GM12872 (cell line): Measurements from ENCODE around the gene USF3.

ENCODE experiments used
- TF ChIP-seq, protein P1 (sequence below): IDR thresholded peaks from 3 replicates; pipeline ENCODE4 v1.5.1; 2011; ENCODE audit warnings: low read depth, mild to moderate bottlenecking, low read length, moderate library complexity; ENCODE audit not compliant: insufficient read depth

Gene USF3

DNA sequence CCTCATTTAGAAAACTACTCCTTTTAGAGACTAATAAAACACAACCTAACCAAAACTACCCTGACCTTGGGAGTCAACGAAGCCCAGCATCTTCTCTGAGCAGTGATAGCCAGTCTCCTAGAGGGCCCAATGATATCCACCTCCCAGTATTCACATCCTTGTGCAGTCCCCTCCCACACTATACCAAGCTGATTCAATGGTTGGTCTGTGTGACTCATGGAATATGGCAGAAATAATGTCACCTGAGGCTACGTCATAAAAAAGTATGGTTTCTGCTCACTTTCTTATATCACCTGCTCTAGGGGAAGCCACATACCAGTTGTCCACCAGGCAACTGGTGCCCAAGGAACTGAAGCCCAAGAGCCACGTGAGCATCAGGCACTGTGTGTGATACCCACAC, 21.4 kb upstream of the USF3 start:
- TF ChIP-seq, protein P1, sequence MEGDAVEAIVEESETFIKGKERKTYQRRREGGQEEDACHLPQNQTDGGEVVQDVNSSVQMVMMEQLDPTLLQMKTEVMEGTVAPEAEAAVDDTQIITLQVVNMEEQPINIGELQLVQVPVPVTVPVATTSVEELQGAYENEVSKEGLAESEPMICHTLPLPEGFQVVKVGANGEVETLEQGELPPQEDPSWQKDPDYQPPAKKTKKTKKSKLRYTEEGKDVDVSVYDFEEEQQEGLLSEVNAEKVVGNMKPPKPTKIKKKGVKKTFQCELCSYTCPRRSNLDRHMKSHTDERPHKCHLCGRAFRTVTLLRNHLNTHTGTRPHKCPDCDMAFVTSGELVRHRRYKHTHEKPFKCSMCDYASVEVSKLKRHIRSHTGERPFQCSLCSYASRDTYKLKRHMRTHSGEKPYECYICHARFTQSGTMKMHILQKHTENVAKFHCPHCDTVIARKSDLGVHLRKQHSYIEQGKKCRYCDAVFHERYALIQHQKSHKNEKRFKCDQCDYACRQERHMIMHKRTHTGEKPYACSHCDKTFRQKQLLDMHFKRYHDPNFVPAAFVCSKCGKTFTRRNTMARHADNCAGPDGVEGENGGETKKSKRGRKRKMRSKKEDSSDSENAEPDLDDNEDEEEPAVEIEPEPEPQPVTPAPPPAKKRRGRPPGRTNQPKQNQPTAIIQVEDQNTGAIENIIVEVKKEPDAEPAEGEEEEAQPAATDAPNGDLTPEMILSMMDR = no peak

DNA sequence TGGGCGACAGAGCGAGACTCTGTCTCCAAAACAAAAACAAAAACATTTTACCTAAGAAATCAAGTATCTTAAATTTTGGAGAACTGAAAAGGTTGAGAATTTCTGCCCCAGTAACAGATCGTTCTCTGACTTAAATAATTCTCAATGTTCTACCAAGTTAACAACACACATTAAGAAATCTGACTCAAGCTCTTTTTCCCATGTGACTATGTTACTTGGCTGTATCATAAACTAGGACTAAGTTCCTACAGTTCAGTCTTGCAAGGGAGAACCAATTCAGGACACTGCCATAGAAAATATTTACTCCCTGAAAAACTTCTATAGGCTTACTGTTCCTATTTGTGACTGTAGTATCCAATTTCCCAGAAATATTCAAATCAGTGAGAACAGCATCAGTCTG, 20.9 kb upstream of the USF3 start:
- TF ChIP-seq, protein P1 = no peak

DNA sequence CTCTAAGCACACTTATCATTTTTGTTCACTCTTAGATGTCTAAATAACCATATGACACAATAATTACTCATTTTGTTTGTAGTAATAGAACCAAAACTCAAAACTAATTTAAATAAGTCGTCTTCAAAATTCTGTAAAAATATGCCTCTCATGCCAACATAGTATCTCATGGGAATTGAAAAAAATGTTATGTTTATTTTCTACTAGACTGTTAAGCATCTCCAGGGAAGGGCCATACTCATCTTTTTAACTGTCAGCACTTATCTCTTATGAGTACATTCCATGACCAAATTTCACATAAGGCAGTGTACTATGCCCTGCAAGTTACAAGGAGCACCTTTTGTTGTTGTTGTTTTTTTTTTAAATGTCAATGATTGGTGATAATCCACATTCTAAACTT, 18.3 kb upstream of the USF3 start:
- TF ChIP-seq, protein P1 = no peak

DNA sequence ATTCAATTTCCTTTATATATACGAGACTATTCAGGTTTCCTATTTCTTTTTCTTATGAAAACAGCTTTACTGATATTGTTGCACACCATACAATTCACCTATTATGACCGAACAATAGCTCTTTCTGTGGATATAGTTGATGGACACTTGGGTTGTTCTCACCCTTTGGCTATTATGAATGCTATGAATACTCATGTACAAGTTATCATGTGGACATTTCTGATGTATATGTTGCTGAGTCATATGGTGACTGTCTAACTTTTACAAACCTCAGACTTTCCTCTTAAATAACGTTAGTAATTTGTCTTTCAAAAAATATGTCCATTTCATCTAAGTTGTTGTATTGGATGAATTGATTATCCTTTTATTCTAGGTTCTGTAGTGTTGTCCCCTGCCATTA, 15.7 kb upstream of the USF3 start:
- TF ChIP-seq, protein P1 = no peak

DNA sequence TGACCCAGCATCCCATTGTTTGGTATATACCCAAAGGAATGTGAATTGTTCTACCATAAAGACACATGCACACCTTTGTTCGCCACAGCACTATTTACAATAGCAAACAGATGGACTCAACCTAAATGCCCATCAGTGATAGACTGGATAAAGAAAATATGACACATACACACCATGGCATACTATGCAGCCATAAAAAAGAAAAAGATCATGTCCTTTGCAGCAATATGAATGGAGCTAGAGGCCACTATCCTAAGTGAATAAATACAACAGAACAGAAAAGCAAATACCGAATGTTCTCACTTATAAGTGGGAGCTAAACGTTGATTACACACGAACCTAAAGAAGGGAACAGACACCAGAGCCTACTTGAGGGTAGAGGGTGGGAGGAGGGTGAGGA, 11.4 kb upstream of the USF3 start:
- TF ChIP-seq, protein P1 = no peak

DNA sequence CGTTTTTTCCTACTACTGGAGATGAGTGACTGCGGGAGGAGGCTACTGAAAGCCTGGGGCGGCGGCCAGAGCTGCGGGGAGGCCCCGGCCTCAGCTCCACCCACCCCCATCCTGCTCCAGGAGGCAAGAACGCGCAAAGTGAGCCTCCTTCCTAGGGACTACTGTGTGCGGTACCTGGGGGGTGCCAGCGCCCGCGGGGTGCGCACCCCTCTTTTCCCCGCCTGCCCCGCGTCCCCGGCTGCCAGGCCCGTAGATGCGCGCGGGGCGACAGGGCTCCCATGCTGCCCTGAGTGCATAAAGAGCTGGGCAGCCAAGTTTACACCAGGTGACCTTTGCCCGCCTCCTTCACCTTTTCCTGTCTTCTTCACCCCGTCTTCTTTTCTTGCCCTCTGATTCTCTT, 2.5 kb upstream of the USF3 start:
- TF ChIP-seq, protein P1 = no peak

DNA sequence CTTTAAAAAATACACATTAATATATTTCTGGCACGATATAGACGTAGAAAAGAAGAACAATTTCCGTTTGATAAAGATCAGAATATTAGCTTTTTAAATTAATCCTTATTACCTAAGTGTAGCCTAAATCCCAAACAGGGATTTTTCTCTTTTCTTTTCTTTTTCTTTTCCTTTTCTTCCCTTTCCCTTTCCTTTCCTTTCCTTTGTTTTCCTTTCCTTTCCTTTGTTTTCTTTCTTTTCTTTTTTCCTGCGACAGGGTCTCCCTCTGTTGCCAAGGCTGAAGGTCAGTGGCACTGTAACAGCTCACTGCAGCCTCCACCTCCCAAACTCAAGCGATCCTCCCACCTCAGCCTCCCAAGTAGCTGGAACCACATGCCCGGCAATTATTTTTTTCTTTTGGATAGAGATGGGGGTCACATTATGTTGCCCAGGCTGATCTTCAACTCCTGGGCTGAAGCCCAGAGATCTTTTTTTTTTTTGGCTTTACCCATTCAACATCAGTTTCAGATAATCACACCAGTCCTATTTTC, 1.8 kb upstream of the USF3 start:
- TF ChIP-seq, protein P1 = no peak
